WTC11 (cell line): ENCODE data around the gene CMKLR1.

Experiments
- CREB1 ChIP-seq: sonication (generic); formaldehyde crosslinking; IDR thresholded peaks from 2 replicates; pipeline ENCODE4 v1.8.0; 2023; ENCODE audit warnings: mild to moderate bottlenecking, missing genetic modification reagents
- NFYB ChIP-seq: sonication (generic); formaldehyde crosslinking; conservative IDR thresholded peaks from 2 replicates; pipeline ENCODE4 v1.8.0; 2022; ENCODE audit warnings: low read depth, missing genetic modification reagents
- NR1H2 ChIP-seq: sonication (generic); formaldehyde crosslinking; IDR thresholded peaks from 2 replicates; pipeline ENCODE4 v1.9.0; 2021; ENCODE audit warnings: mild to moderate bottlenecking, moderate library complexity, missing genetic modification reagents
- ZNF317 ChIP-seq: sonication (generic); formaldehyde crosslinking; IDR thresholded peaks from 2 replicates; pipeline ENCODE4 v1.8.1; 2023; ENCODE audit warnings: low read depth, mild to moderate bottlenecking, moderate library complexity, missing genetic modification reagents, borderline replicate concordance
- TF ChIP-seq, protein P1 (sequence below): fragments of 200-600 bp; IDR thresholded peaks from 2 replicates; pipeline ENCODE4 v1.8.0; 2022; ENCODE audit warnings: antibody characterized with exemption
- TF ChIP-seq, protein P2 (sequence below): sonication (generic); formaldehyde crosslinking; IDR thresholded peaks from 2 replicates; pipeline ENCODE4 v1.8.0; 2022; ENCODE audit warnings: mild to moderate bottlenecking, missing genetic modification reagents
- TF ChIP-seq, protein P3 (sequence below): sonication (generic); formaldehyde crosslinking; IDR thresholded peaks from 2 replicates; pipeline ENCODE4 v1.8.1; 2023; ENCODE audit warnings: mild to moderate bottlenecking, missing genetic modification reagents, borderline replicate concordance
- TF ChIP-seq, protein P4 (sequence below): sonication (generic); formaldehyde crosslinking; IDR thresholded peaks from 2 replicates; pipeline ENCODE4 v1.8.1; 2022; ENCODE audit warnings: mild to moderate bottlenecking, moderate library complexity, missing genetic modification reagents
- TF ChIP-seq, protein P5 (sequence below): sonication (generic); formaldehyde crosslinking; IDR thresholded peaks from 2 replicates; pipeline ENCODE4 v1.8.1; 2023; ENCODE audit warnings: mild to moderate bottlenecking, missing genetic modification reagents, moderate library complexity

DNA sequence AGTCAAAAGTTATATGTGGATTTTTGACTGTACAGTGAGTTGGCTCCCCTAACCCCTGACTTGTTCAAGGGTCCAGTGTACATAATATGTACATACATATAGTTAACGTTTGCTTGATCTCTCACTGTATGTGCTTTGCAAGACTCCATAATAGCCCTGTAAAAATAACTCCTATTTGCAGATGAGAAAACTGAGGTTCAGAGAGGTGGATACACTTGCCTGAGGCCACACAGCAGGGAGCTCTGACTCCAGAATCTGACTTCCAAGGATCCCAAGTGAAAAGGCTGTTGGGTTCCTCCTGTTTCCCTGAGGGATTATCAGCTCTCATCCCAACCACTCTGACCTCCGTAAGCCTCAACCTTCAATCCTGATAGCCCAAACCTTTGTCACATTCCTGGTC is 41.7 kb downstream of the CMKLR1 start:
- no peak for TF ChIP-seq ZNF317 (CRISPR knock-in tag)
- TF ChIP-seq, protein P1, sequence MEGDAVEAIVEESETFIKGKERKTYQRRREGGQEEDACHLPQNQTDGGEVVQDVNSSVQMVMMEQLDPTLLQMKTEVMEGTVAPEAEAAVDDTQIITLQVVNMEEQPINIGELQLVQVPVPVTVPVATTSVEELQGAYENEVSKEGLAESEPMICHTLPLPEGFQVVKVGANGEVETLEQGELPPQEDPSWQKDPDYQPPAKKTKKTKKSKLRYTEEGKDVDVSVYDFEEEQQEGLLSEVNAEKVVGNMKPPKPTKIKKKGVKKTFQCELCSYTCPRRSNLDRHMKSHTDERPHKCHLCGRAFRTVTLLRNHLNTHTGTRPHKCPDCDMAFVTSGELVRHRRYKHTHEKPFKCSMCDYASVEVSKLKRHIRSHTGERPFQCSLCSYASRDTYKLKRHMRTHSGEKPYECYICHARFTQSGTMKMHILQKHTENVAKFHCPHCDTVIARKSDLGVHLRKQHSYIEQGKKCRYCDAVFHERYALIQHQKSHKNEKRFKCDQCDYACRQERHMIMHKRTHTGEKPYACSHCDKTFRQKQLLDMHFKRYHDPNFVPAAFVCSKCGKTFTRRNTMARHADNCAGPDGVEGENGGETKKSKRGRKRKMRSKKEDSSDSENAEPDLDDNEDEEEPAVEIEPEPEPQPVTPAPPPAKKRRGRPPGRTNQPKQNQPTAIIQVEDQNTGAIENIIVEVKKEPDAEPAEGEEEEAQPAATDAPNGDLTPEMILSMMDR, result no peak
- TF ChIP-seq NFYB (CRISPR knock-in tag), result no peak
- TF ChIP-seq, protein P2, sequence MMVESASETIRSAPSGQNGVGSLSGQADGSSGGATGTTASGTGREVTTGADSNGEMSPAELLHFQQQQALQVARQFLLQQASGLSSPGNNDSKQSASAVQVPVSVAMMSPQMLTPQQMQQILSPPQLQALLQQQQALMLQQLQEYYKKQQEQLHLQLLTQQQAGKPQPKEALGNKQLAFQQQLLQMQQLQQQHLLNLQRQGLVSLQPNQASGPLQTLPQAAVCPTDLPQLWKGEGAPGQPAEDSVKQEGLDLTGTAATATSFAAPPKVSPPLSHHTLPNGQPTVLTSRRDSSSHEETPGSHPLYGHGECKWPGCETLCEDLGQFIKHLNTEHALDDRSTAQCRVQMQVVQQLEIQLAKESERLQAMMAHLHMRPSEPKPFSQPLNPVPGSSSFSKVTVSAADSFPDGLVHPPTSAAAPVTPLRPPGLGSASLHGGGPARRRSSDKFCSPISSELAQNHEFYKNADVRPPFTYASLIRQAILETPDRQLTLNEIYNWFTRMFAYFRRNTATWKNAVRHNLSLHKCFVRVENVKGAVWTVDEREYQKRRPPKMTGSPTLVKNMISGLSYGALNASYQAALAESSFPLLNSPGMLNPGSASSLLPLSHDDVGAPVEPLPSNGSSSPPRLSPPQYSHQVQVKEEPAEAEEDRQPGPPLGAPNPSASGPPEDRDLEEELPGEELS (CRISPR knock-in tag), result no peak
- TF ChIP-seq, protein P3, sequence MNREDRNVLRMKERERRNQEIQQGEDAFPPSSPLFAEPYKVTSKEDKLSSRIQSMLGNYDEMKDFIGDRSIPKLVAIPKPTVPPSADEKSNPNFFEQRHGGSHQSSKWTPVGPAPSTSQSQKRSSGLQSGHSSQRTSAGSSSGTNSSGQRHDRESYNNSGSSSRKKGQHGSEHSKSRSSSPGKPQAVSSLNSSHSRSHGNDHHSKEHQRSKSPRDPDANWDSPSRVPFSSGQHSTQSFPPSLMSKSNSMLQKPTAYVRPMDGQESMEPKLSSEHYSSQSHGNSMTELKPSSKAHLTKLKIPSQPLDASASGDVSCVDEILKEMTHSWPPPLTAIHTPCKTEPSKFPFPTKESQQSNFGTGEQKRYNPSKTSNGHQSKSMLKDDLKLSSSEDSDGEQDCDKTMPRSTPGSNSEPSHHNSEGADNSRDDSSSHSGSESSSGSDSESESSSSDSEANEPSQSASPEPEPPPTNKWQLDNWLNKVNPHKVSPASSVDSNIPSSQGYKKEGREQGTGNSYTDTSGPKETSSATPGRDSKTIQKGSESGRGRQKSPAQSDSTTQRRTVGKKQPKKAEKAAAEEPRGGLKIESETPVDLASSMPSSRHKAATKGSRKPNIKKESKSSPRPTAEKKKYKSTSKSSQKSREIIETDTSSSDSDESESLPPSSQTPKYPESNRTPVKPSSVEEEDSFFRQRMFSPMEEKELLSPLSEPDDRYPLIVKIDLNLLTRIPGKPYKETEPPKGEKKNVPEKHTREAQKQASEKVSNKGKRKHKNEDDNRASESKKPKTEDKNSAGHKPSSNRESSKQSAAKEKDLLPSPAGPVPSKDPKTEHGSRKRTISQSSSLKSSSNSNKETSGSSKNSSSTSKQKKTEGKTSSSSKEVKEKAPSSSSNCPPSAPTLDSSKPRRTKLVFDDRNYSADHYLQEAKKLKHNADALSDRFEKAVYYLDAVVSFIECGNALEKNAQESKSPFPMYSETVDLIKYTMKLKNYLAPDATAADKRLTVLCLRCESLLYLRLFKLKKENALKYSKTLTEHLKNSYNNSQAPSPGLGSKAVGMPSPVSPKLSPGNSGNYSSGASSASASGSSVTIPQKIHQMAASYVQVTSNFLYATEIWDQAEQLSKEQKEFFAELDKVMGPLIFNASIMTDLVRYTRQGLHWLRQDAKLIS, result no peak
- TF ChIP-seq, protein P4, sequence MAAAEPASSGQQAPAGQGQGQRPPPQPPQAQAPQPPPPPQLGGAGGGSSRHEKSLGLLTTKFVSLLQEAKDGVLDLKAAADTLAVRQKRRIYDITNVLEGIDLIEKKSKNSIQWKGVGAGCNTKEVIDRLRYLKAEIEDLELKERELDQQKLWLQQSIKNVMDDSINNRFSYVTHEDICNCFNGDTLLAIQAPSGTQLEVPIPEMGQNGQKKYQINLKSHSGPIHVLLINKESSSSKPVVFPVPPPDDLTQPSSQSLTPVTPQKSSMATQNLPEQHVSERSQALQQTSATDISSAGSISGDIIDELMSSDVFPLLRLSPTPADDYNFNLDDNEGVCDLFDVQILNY (CRISPR knock-in tag), result no peak
- no peak for TF ChIP-seq CREB1 (CRISPR knock-in tag)
- TF ChIP-seq, protein P5, sequence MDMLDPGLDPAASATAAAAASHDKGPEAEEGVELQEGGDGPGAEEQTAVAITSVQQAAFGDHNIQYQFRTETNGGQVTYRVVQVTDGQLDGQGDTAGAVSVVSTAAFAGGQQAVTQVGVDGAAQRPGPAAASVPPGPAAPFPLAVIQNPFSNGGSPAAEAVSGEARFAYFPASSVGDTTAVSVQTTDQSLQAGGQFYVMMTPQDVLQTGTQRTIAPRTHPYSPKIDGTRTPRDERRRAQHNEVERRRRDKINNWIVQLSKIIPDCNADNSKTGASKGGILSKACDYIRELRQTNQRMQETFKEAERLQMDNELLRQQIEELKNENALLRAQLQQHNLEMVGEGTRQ (CRISPR knock-in tag), result no peak
- TF ChIP-seq NR1H2 (CRISPR knock-in tag), result no peak
